ENCODE measurements around the gene IRGQ. TPM values are rescaled to one million over a fixed set of nuclear protein-coding genes. Genes with fewer than 3 reads are reported as not detected.

Gene IRGQ
- total RNA-seq, 1 experiment from 2014 or later: 38.1 TPM

- Mint-ChIP-seq H3K4me3 (no peak overlapping the region), H3K27me3 (ENCODE audit: low read depth) (no peaks in the 10 kb centered on the region), H3K9me3 (no peaks in the 10 kb centered on the region), H3K4me1 (peaks cover 14% of the 10 kb centered on the region), H3K36me3 (peaks cover 16% of the 10 kb centered on the region), H3K27ac (no peak overlapping the region)
- TF ChIP-seq, protein P1, sequence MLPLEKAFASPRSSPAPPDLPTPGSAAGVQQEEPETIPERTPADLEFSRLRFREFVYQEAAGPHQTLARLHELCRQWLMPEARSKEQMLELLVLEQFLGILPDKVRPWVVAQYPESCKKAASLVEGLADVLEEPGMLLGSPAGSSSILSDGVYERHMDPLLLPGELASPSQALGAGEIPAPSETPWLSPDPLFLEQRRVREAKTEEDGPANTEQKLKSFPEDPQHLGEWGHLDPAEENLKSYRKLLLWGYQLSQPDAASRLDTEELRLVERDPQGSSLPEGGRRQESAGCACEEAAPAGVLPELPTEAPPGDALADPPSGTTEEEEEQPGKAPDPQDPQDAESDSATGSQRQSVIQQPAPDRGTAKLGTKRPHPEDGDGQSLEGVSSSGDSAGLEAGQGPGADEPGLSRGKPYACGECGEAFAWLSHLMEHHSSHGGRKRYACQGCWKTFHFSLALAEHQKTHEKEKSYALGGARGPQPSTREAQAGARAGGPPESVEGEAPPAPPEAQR (CRISPR knock-in tag; IDR thresholded peaks at IDR 0.05): no peak
- TF ChIP-seq ZNF263 (CRISPR knock-in tag; IDR thresholded peaks at IDR 0.05; ENCODE audit: low read depth) (no peak), SMAD3 (CRISPR knock-in tag; IDR thresholded peaks at IDR 0.05; ENCODE audit: borderline replicate concordance) (no peak), SMAD4 (CRISPR knock-in tag; IDR thresholded peaks at IDR 0.05) (no peak), GRHL2 (CRISPR knock-in tag; IDR thresholded peaks at IDR 0.05; ENCODE audit: insufficient replicate concordance, severe bottlenecking) (no peak), E2F5 (CRISPR knock-in tag; IDR thresholded peaks at IDR 0.05) (no peak), MLX (CRISPR knock-in tag; IDR thresholded peaks at IDR 0.05) (no peak), TEAD4 (CRISPR knock-in tag; IDR thresholded peaks at IDR 0.05) (no peak), SOX15 (CRISPR knock-in tag; IDR thresholded peaks at IDR 0.05) (no peak), EMX1 (CRISPR knock-in tag; IDR thresholded peaks at IDR 0.05) (no peak), TEAD1 (CRISPR knock-in tag; IDR thresholded peaks at IDR 0.05) (no peak), ZNF671 (CRISPR knock-in tag; IDR thresholded peaks at IDR 0.05) (no peak)
- TF ChIP-seq, protein P2, sequence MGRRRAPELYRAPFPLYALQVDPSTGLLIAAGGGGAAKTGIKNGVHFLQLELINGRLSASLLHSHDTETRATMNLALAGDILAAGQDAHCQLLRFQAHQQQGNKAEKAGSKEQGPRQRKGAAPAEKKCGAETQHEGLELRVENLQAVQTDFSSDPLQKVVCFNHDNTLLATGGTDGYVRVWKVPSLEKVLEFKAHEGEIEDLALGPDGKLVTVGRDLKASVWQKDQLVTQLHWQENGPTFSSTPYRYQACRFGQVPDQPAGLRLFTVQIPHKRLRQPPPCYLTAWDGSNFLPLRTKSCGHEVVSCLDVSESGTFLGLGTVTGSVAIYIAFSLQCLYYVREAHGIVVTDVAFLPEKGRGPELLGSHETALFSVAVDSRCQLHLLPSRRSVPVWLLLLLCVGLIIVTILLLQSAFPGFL (CRISPR knock-in tag; IDR thresholded peaks at IDR 0.05; ENCODE audit: borderline replicate concordance): no peak
- TF ChIP-seq, protein P3, sequence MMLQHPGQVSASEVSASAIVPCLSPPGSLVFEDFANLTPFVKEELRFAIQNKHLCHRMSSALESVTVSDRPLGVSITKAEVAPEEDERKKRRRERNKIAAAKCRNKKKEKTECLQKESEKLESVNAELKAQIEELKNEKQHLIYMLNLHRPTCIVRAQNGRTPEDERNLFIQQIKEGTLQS (CRISPR knock-in tag; conservative IDR thresholded peaks at IDR 0.05): no peak
- TF ChIP-seq, protein P4, sequence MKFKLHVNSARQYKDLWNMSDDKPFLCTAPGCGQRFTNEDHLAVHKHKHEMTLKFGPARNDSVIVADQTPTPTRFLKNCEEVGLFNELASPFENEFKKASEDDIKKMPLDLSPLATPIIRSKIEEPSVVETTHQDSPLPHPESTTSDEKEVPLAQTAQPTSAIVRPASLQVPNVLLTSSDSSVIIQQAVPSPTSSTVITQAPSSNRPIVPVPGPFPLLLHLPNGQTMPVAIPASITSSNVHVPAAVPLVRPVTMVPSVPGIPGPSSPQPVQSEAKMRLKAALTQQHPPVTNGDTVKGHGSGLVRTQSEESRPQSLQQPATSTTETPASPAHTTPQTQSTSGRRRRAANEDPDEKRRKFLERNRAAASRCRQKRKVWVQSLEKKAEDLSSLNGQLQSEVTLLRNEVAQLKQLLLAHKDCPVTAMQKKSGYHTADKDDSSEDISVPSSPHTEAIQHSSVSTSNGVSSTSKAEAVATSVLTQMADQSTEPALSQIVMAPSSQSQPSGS (CRISPR knock-in tag; IDR thresholded peaks at IDR 0.05; ENCODE audit: borderline replicate concordance, low read depth): no peak
- DNase-seq (ENCODE audit: low spot score) (no peak), ATAC-seq (no peak)
- CTCF ChIA-PET: interaction anchor here (3.8 to 6.9 kb wide), 3 partner anchors 37 to 146 kb away, joined by 24 to 140 read pairs (median 130); partner anchors contain the start of gene ZNF575
- POLR2A ChIA-PET: no interaction called here
Measured at GRCh38 chr19:43592800-43593350, 3.1 kb downstream of the IRGQ start.

- no peak for ATAC-seq
- CTCF ChIA-PET: interaction anchor here (1.6 to 6.9 kb wide), 2 partner anchors 58 to 70 kb away, joined by 3 to 140 read pairs; partner anchors contain the start of gene ZNF575
- Mint-ChIP-seq H3K9me3 (no peaks in the 10 kb centered on the region), H3K36me3 (peaks cover 16% of the 10 kb centered on the region), H3K4me1 (peaks cover 7% of the 10 kb centered on the region), H3K4me3 (no peak overlapping the region), H3K27ac (no peak overlapping the region), H3K27me3 (ENCODE audit: low read depth) (no peaks in the 10 kb centered on the region)
- DNase-seq (ENCODE audit: low spot score): no peak
- POLR2A ChIA-PET: no interaction called here
- TF ChIP-seq USF2 (CRISPR knock-in tag; IDR thresholded peaks at IDR 0.05): no peak
- TF ChIP-seq RELA (CRISPR knock-in tag; IDR thresholded peaks at IDR 0.05; ENCODE audit: borderline replicate concordance): no peak
- TF ChIP-seq FOXK1 (CRISPR knock-in tag; IDR thresholded peaks at IDR 0.05): no peak
- no peak for TF ChIP-seq ZNF512 (CRISPR knock-in tag; IDR thresholded peaks at IDR 0.05; ENCODE audit: borderline replicate concordance)
- no peak for TF ChIP-seq MXD4 (CRISPR knock-in tag; IDR thresholded peaks at IDR 0.05; ENCODE audit: borderline replicate concordance)
- TF ChIP-seq AR (CRISPR knock-in tag; IDR thresholded peaks at IDR 0.05): no peak
- TF ChIP-seq NR2C2 (CRISPR knock-in tag; IDR thresholded peaks at IDR 0.05): no peak
Measured at GRCh38 chr19:43591904-43592772, 3.8 kb downstream of the IRGQ start.

Measured in WTC11 (cell line).